Measurements from ENCODE around the gene GRIA3.

DNA sequence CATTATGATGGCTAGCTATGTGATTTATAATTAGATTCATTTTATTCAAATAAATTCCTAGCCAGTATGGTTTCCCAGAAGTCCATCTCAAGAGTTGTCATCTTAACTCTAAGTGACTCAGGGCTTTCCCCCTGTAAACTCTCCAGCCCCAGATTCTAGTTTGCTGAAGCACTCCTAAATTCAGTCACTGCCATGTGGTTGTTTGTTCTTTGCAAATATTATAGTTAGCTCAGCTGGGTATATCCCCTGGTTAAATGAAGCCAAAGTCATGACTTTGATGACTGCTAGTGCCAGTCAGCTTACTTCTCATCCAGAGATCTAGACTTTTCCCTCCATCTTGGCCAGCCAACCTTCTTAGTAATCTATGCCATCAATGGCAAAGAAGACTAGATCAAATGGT is 126.0 kb downstream of the GRIA3 start:
- TF ChIP-seq POLR2AphosphoS5 (IDR thresholded peaks at IDR 0.05; ENCODE audit: low read depth, low read length) (no peak), TAF1 (IDR thresholded peaks at IDR 0.05; ENCODE audit: borderline replicate concordance, low read depth, low read length) (no peak)

Measured in GM12892 (cell line).